ENCODE results near the gene OR11H6.
A peak's percentile ranks its signal among the peaks of the same experiment; 100 is the strongest.
"Not testable (repeated sequence)": the region's sequence is repeated elsewhere in the genome, so short reads cannot be mapped to it uniquely, and the experiment has no call there.

OR11H6 gene

DNA sequence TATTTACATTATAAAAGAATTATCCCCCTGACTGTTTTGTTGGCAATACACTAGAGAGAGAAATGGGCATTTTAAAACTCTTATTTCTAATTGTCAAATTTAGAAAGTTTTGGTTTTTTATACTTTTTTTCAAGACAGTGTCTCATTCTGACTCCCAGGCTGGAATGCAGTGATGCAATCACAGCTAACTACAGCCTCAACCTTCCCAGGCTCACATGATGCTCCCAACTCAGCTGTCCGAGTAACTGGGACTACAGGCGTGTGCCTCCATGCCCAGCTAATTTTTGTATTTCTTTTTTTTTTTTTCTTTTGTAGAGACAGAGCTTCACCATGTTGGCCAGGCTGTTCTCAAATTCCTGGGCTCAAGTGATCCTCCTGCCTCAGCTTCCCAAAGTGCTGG is 8.3 kb upstream of the OR11H6 start:
- no peaks in the 10 kb centered on the region for H3K27me3 ChIP-seq (replicated peaks; ENCODE audit: control insufficient read depth, insufficient read depth, low read length)
- TF ChIP-seq, protein P1, sequence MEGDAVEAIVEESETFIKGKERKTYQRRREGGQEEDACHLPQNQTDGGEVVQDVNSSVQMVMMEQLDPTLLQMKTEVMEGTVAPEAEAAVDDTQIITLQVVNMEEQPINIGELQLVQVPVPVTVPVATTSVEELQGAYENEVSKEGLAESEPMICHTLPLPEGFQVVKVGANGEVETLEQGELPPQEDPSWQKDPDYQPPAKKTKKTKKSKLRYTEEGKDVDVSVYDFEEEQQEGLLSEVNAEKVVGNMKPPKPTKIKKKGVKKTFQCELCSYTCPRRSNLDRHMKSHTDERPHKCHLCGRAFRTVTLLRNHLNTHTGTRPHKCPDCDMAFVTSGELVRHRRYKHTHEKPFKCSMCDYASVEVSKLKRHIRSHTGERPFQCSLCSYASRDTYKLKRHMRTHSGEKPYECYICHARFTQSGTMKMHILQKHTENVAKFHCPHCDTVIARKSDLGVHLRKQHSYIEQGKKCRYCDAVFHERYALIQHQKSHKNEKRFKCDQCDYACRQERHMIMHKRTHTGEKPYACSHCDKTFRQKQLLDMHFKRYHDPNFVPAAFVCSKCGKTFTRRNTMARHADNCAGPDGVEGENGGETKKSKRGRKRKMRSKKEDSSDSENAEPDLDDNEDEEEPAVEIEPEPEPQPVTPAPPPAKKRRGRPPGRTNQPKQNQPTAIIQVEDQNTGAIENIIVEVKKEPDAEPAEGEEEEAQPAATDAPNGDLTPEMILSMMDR (IDR thresholded peaks at IDR 0.05; ENCODE audit: insufficient read depth, low read length, poor library complexity, severe bottlenecking): no peak
- DNase-seq (ENCODE audit: extremely low read depth, insufficient read length): no peak
- no peaks in the 10 kb centered on the region for H3K36me3 ChIP-seq (ENCODE audit: control insufficient read depth, insufficient read depth, low read length)
- H3K4me3 ChIP-seq (replicated peaks; ENCODE audit: low read depth, low read length): no peak overlapping the region

DNA sequence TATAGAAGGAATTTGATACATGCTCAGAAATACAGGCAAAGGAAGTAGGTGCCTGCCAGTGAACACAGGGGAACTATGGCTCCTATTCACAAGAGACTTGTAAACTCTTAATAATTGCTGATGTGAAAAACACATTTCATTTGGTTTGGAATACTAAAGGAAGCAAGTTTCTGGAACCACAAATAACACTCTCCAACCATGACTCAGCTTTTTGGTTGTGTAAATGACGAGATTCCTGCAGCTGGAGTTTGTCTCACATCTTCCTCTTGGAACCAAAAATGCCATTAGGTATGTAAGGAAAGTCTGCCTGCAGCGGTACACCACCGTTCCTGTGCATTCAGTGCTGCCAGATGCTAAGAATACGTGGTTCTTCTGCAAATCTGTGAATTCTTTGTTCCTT is 4.5 kb upstream of the OR11H6 start:
- TF ChIP-seq, protein P1 (IDR thresholded peaks at IDR 0.05; ENCODE audit: insufficient read depth, low read length, poor library complexity, severe bottlenecking): no peak
- no peaks in the 10 kb centered on the region for H3K36me3 ChIP-seq (ENCODE audit: control insufficient read depth, insufficient read depth, low read length)
- no peaks in the 10 kb centered on the region for H3K27me3 ChIP-seq (replicated peaks; ENCODE audit: control insufficient read depth, insufficient read depth, low read length)
- H3K4me3 ChIP-seq (replicated peaks; ENCODE audit: low read depth, low read length): no peak overlapping the region
- no peak for DNase-seq (ENCODE audit: extremely low read depth, insufficient read length)

DNA sequence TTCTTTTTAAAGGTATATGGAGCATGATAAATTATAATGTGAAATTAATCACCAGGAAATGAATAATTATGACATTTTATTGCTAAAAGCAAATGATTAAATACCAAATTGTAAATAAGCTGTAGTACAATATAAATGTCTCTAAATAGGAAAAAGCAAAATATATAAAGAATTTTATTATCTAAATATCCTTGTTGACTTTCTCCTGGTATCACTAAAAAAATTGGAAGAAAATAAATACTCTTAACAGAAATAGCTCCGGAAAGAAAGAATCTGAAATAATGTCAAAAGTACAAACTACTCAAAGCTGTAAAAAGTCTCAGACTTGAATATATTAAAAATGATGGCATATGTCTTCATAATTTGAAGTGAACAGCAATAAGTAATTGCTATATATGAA is 5.2 kb downstream of the OR11H6 start, which contains the start of gene OR11H7:
Gene OR11H7 (plus strand): TSS at position 301 of the 400 bp plus-strand sequence.
- no peaks in the 10 kb centered on the region for H3K36me3 ChIP-seq (ENCODE audit: control insufficient read depth, insufficient read depth, low read length)
- H3K4me3 ChIP-seq (replicated peaks; ENCODE audit: low read depth, low read length): no peak within 1 kb of the TSS
- TF ChIP-seq, protein P1 (IDR thresholded peaks at IDR 0.05; ENCODE audit: insufficient read depth, low read length, poor library complexity, severe bottlenecking): no peak
- H3K27me3 ChIP-seq (replicated peaks; ENCODE audit: control insufficient read depth, insufficient read depth, low read length): no peaks in the 10 kb centered on the region
- DNase-seq (ENCODE audit: extremely low read depth, insufficient read length): no peak

DNA sequence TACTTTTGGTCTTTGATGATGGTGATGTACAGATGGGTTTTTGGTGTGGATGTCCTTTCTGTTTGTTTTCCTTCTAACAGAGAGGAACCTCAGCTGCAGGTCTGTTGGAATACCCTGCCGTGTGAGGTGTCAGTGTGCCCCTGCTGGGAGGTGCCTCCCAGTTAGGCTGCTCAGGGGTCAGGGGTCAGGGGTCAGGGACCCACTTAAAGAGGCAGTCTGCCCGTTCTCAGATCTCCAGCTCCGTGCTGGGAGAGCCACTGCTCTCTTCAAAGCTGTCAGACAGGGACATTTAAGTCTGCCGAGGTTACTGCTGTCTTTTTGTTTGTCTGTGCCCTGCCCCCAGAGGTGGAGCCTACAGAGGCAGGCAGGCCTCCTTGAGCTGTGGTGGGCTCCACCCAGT is 11.9 kb downstream of the OR11H6 start:
- not testable (repeated sequence) for H3K27me3 ChIP-seq (replicated peaks; ENCODE audit: control insufficient read depth, insufficient read depth, low read length); DNase-seq (ENCODE audit: extremely low read depth, insufficient read length); H3K36me3 ChIP-seq (ENCODE audit: control insufficient read depth, insufficient read depth, low read length); H3K4me3 ChIP-seq (replicated peaks; ENCODE audit: low read depth, low read length)

DNA sequence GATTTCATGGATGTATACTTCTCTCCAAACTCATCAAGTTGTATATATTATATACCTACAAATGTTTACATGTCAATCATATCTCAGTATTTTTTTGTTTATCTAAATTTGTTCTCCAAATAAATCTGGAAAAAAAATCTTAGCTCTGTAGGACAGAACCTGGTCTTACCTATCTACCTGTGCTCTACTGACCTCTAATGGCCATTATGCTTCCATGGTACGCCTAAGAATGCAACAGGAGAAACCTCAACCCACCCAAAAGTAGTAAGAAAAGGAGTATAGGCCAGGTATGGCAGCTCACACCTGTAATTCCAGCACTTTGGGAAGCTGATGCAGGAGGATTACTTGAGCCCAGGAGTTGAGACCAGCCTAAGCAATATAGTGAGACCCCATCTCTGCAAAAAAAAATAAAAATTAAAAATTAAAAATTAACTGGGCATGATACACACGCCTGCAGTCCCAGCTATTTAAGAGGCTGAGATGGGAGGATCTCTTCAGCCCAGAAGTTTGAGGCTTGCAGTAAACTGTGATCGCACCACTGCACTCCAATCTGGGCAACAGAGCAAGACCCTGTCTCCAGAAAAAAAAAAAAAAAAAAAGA is 24.2 kb downstream of the OR11H6 start:
- no peaks in the 10 kb centered on the region for H3K27me3 ChIP-seq (replicated peaks; ENCODE audit: control insufficient read depth, insufficient read depth, low read length)
- H3K4me3 ChIP-seq (replicated peaks; ENCODE audit: low read depth, low read length): no peak overlapping the region
- TF ChIP-seq, protein P1 (IDR thresholded peaks at IDR 0.05; ENCODE audit: insufficient read depth, low read length, poor library complexity, severe bottlenecking): peak; percentile 47
- no peak for DNase-seq (ENCODE audit: extremely low read depth, insufficient read length)
- no peaks in the 10 kb centered on the region for H3K36me3 ChIP-seq (ENCODE audit: control insufficient read depth, insufficient read depth, low read length)

DNA sequence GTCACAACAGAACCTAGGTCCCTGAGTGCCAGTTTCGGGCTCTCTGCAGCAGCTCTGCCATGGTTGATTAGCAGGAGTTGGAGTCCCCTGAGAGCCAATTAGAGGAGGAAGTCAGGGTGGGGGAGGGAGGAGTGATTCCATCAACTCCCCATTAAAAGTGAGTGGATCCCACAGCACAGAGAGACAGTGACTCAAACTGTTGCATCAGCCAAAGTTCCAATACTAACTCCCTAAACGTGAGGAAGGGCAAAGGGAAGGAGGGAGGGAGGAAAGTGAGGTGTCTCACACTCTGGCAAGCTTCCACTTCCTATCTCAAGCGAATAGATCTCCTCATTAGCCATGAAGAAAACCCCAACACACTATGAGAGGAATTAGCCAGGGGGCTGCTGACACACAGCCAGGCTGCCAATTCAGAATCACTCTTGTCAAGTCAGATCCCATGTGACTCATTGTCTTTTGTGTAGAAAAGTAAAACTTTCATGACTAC is 39.2 kb downstream of the OR11H6 start:
- peak; percentile 29 for DNase-seq (ENCODE audit: extremely low read depth, insufficient read length)
- TF ChIP-seq, protein P1 (IDR thresholded peaks at IDR 0.05; ENCODE audit: insufficient read depth, low read length, poor library complexity, severe bottlenecking): no peak
- Histone ChIP-seq H3K36me3 (ENCODE audit: control insufficient read depth, insufficient read depth, low read length) (no peaks in the 10 kb centered on the region), H3K27me3 (replicated peaks; ENCODE audit: control insufficient read depth, insufficient read depth, low read length) (no peaks in the 10 kb centered on the region), H3K4me3 (replicated peaks; ENCODE audit: low read depth, low read length) (no peak overlapping the region)

DNA sequence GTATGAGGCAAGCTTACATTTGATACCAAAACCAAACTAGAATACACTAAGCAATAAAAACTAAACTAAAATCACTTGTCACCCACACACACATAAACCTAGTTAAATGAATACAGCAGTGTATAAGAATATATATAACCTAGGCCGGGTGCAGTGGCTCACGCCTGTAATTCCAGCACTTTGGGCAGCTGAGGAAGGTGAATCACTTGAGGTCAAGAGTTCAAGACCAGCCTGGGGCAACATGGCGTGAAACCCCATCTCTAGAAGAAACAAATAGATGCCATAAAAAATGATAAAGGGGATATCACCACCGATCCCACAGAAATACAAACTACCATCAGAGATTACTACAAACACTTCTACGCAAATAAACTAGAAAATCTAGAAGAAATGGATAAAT is 40.9 kb downstream of the OR11H6 start:
- not testable (repeated sequence) for DNase-seq (ENCODE audit: extremely low read depth, insufficient read length); H3K4me3 ChIP-seq (replicated peaks; ENCODE audit: low read depth, low read length); H3K36me3 ChIP-seq (ENCODE audit: control insufficient read depth, insufficient read depth, low read length); H3K27me3 ChIP-seq (replicated peaks; ENCODE audit: control insufficient read depth, insufficient read depth, low read length)

Data from GM06990 (cell line).